ENCODE measurements around the gene TEX26. TPM values are rescaled to one million over a fixed set of nuclear protein-coding genes. Genes with fewer than 3 reads are reported as not detected.

Gene TEX26
- polyA plus RNA-seq, 2 of the 4 experiments (the other 2 are of a cell fraction): not detected

DNA sequence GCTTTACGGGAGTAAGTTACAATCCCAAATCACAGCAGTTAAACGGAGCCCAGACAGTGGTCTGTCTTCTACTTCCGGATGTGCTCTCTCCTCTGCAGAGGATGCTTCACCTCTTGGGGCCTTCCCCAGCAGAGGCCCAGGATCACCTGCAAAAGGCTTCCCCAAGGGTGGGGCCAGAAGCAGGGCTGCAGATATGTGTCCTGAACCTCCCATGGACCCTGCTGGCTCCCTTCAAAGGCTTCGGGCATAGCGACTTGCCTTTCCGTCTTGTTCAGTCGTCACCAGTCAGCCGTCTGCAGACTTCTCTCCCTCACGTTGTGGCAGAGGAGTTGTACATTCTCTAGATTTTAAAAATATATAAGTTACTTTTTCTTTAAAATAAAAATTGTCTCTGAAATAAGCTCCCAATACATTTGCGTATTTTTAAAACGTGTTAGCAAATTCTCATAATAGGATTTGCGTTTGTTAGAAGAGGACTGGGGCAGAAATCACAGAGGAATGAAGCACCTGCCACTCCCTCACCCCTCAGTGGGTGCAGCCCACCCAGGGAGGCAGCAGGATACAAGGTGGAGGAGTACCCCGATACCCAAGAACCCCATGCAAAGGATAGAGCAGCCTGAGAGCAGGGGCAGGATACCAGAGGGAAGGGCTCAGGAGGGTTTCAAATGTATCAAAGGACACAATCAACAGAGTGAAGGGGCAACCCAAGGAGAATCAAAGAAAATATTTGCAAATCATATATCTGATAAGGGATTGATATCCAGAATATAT, 49.3 kb upstream of the TEX26 start:
- DNase-seq (ENCODE audit: low read depth in 1 of 2, low spot score in 1 of 2) (no peak), ATAC-seq (no peak), FAIRE-seq (no peak)
- WGBS (ENCODE audit: missing lambda C conversion rate): 61% methylated on average over 13 of the region's 13 CpGs
- POLR2A ChIA-PET: no interaction called here
- peaks cover 15% of the 10 kb centered on the region for H3K4me1 ChIP-seq
- no peak overlapping the region for H3K27ac ChIP-seq
- no peak overlapping the region for H3K4me2 ChIP-seq
- CTCF ChIA-PET: interaction anchor here (0.7 kb wide), 1 partner anchor 81 kb away, joined by 3 read pairs; no protein-coding TSS in a partner anchor
- TF ChIP-seq JUN (IDR thresholded peaks at IDR 0.05) (no peak), MYC (IDR thresholded peaks at IDR 0.05; ENCODE audit: borderline replicate concordance, low read length) (no peak), EHMT2 (IDR thresholded peaks at IDR 0.05; ENCODE audit: low read depth) (no peak)
- TF ChIP-seq, protein P1, sequence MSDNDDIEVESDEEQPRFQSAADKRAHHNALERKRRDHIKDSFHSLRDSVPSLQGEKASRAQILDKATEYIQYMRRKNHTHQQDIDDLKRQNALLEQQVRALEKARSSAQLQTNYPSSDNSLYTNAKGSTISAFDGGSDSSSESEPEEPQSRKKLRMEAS (IDR thresholded peaks at IDR 0.05): no peak
- H3K9me3 ChIP-seq: no peaks in the 10 kb centered on the region
- H3K4me3 ChIP-seq: no peak overlapping the region

DNA sequence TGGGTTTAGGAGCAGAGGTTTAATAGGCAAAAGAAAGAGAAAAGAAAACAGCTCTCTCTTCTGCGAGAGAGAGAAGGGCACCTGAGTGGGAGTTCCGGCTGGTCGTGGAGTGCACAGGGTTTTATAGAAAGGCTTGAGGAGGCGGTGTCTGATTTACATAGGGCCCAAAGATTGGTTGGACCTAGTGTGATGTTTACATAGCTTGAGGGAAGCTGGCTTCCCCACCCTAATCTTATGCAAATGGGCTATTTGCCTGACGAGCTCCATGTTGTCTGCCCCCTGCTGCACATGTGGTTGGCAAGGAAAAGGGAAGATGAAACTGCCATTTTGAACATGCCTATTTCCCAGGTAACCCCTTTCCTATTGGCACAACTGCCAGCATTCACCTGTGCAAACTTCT, 47.9 kb upstream of the TEX26 start:
- no peak for FAIRE-seq
- POLR2A ChIA-PET: no interaction called here
- no peak for ATAC-seq
- WGBS (ENCODE audit: missing lambda C conversion rate): 65% methylated on average over 5 of the region's 5 CpGs
- Histone ChIP-seq H3K4me3 (no peak overlapping the region), H3K9me3 (no peaks in the 10 kb centered on the region), H3K4me1 (peaks cover 15% of the 10 kb centered on the region), H3K4me2 (no peak overlapping the region), H3K27ac (no peak overlapping the region)
- no peak for TF ChIP-seq EP300 (IDR thresholded peaks at IDR 0.05)
- no peak for TF ChIP-seq MAZ (IDR thresholded peaks at IDR 0.05; ENCODE audit: borderline replicate concordance, low read depth, low read length)
- no peak for TF ChIP-seq CHD2 (IDR thresholded peaks at IDR 0.05; ENCODE audit: low read length, partially characterized antibody)
- no peak for TF ChIP-seq POLR2A (IDR thresholded peaks at IDR 0.05; ENCODE audit: low read length)
- CTCF ChIA-PET: no interaction called here
- DNase-seq (ENCODE audit: low read depth in 1 of 2, low spot score in 1 of 2): no peak

DNA sequence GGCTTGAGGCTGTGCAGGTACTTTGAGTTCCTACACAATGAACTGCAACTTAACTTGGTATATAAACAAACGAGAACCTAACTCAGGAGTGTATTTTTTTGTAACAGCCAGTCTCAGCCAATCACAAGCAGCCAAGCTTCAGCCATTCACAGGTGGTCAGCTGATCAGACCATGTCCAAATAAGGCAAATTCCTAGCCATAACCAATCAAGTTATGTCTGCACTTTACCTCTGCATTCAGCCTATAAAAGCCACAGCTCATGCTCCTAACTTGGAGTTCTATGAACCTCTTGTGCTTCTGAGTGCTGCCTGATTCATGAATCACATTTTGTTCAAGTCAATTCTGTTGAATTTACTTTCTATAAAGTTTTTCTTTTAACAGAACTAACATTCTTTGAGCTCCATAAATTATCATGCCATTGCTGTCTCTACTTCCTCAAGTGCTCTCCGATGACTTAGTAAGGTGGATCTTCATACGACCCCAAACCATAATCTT, 43.2 kb upstream of the TEX26 start:
- Histone ChIP-seq H3K4me1 (no peaks in the 10 kb centered on the region), H3K4me3 (no peak overlapping the region), H3K9me3 (no peaks in the 10 kb centered on the region), H3K27ac (no peak overlapping the region), H3K4me2 (no peak overlapping the region)
- ChIA-PET CTCF (no interaction called here), POLR2A (no interaction called here)
- FAIRE-seq: no peak
- WGBS (ENCODE audit: missing lambda C conversion rate): 47% methylated on average over 3 of the region's 3 CpGs
- TF ChIP-seq RFX5 (IDR thresholded peaks at IDR 0.05): no peak
- TF ChIP-seq CBX8 (IDR thresholded peaks at IDR 0.05): no peak
- TF ChIP-seq, protein P2, sequence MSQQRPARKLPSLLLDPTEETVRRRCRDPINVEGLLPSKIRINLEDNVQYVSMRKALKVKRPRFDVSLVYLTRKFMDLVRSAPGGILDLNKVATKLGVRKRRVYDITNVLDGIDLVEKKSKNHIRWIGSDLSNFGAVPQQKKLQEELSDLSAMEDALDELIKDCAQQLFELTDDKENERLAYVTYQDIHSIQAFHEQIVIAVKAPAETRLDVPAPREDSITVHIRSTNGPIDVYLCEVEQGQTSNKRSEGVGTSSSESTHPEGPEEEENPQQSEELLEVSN (IDR thresholded peaks at IDR 0.05; ENCODE audit: borderline replicate concordance, low read depth): no peak
- TF ChIP-seq, protein P3, sequence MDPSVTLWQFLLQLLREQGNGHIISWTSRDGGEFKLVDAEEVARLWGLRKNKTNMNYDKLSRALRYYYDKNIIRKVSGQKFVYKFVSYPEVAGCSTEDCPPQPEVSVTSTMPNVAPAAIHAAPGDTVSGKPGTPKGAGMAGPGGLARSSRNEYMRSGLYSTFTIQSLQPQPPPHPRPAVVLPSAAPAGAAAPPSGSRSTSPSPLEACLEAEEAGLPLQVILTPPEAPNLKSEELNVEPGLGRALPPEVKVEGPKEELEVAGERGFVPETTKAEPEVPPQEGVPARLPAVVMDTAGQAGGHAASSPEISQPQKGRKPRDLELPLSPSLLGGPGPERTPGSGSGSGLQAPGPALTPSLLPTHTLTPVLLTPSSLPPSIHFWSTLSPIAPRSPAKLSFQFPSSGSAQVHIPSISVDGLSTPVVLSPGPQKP (IDR thresholded peaks at IDR 0.05; ENCODE audit: low read depth, low read length): no peak
- TF ChIP-seq SMC3 (IDR thresholded peaks at IDR 0.05): no peak
- TF ChIP-seq MAFK (IDR thresholded peaks at IDR 0.05; ENCODE audit: partially characterized antibody): no peak
- no peak for TF ChIP-seq BHLHE40 (IDR thresholded peaks at IDR 0.05; ENCODE audit: low read depth, low read length)
- TF ChIP-seq HDAC2 (IDR thresholded peaks at IDR 0.05): no peak
- TF ChIP-seq, protein P4, sequence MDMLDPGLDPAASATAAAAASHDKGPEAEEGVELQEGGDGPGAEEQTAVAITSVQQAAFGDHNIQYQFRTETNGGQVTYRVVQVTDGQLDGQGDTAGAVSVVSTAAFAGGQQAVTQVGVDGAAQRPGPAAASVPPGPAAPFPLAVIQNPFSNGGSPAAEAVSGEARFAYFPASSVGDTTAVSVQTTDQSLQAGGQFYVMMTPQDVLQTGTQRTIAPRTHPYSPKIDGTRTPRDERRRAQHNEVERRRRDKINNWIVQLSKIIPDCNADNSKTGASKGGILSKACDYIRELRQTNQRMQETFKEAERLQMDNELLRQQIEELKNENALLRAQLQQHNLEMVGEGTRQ (IDR thresholded peaks at IDR 0.05): no peak
- no peak for TF ChIP-seq ZSCAN20 (CRISPR knock-in tag; IDR thresholded peaks at IDR 0.05)
- no peak for TF ChIP-seq NFE2L2 (conservative IDR thresholded peaks at IDR 0.05; ENCODE audit: low read length)
- TF ChIP-seq, protein P5, sequence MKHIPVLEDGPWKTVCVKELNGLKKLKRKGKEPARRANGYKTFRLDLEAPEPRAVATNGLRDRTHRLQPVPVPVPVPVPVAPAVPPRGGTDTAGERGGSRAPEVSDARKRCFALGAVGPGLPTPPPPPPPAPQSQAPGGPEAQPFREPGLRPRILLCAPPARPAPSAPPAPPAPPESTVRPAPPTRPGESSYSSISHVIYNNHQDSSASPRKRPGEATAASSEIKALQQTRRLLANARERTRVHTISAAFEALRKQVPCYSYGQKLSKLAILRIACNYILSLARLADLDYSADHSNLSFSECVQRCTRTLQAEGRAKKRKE (CRISPR knock-in tag; IDR thresholded peaks at IDR 0.05; ENCODE audit: low read depth): no peak
- TF ChIP-seq, protein P6, sequence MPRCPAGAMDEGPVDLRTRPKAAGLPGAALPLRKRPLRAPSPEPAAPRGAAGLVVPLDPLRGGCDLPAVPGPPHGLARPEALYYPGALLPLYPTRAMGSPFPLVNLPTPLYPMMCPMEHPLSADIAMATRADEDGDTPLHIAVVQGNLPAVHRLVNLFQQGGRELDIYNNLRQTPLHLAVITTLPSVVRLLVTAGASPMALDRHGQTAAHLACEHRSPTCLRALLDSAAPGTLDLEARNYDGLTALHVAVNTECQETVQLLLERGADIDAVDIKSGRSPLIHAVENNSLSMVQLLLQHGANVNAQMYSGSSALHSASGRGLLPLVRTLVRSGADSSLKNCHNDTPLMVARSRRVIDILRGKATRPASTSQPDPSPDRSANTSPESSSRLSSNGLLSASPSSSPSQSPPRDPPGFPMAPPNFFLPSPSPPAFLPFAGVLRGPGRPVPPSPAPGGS (IDR thresholded peaks at IDR 0.05): no peak
- TF ChIP-seq, protein P7, sequence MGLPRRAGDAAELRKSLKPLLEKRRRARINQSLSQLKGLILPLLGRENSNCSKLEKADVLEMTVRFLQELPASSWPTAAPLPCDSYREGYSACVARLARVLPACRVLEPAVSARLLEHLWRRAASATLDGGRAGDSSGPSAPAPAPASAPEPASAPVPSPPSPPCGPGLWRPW (IDR thresholded peaks at IDR 0.05): no peak
- TF ChIP-seq HOXB13 (CRISPR knock-in tag; IDR thresholded peaks at IDR 0.05; ENCODE audit: low read depth): no peak
- ATAC-seq: no peak
- DNase-seq (ENCODE audit: low read depth in 1 of 2, low spot score in 1 of 2): no peak

Measured in A549 (cell line).